Cortex of kidney (tissue), 1 donor: ENCODE measurements around the gene CACNA1H.
"Not testable (repeated sequence)": the region's sequence is repeated elsewhere in the genome, so short reads cannot be mapped to it uniquely, and the experiment has no call there.

Experiments used
- DNase-seq: peaks from one replicate; lab custom pipeline; 2025; lab: John Stamatoyannopoulos, UW

The CACNA1H gene

GRCh38 chr16:1193825-1194581, 41.1 kb downstream of the CACNA1H start:
- no peak for DNase-seq

- no peak for DNase-seq
These were observed 41.9 kb downstream of the CACNA1H start for GRCh38 chr16:1194665-1195392.

- no peak for DNase-seq
These were observed 42.4 kb downstream of the CACNA1H start for GRCh38 chr16:1195393-1195666.

GRCh38 chr16:1196494-1196893, 43.6 kb downstream of the CACNA1H start:
- no peak for DNase-seq

- no peak for DNase-seq
These were observed 44.4 kb downstream of the CACNA1H start for GRCh38 chr16:1197237-1197866.

- DNase-seq, result no peak
These were observed 45.3 kb downstream of the CACNA1H start for GRCh38 chr16:1198194-1198593.

- not testable (repeated sequence) for DNase-seq
These were observed 45.9 kb downstream of the CACNA1H start for GRCh38 chr16:1198671-1199346.

GRCh38 chr16:1199347-1200013, 46.6 kb downstream of the CACNA1H start:
- DNase-seq, result no peak

GRCh38 chr16:1200014-1200627, 47.2 kb downstream of the CACNA1H start:
- DNase-seq, result no peak

- no peak for DNase-seq
These were observed 48.5 kb downstream of the CACNA1H start for GRCh38 chr16:1201444-1201843.

GRCh38 chr16:1202274-1202673, 49.4 kb downstream of the CACNA1H start:
- DNase-seq, result no peak

- no peak for DNase-seq
These were observed 52.0 kb downstream of the CACNA1H start for GRCh38 chr16:1204933-1205332.

- DNase-seq, result no peak
These were observed 53.4 kb downstream of the CACNA1H start for GRCh38 chr16:1206326-1206725.

- DNase-seq, result no peak
These were observed 53.9 kb downstream of the CACNA1H start for GRCh38 chr16:1206786-1207185.

GRCh38 chr16:1208239-1208830, 55.4 kb downstream of the CACNA1H start:
- DNase-seq, result no peak

GRCh38 chr16:1209081-1209480, 56.2 kb downstream of the CACNA1H start:
- no peak for DNase-seq

- no peak for DNase-seq
These were observed 57.6 kb downstream of the CACNA1H start for GRCh38 chr16:1210461-1210860.

- no peak for DNase-seq
These were observed 58.8 kb downstream of the CACNA1H start for GRCh38 chr16:1211451-1212268.

- no peak for DNase-seq
These were observed 59.8 kb downstream of the CACNA1H start for GRCh38 chr16:1212616-1213194.

GRCh38 chr16:1213231-1213630, 60.3 kb downstream of the CACNA1H start:
- DNase-seq, result no peak
